ENCODE measurements around the gene TRIM23.
"Not testable (repeated sequence)": the region's sequence is repeated elsewhere in the genome, so short reads cannot be mapped to it uniquely, and the experiment has no call there.

TRIM23 gene

GRCh38 chr5:65624571-65625555 lies 730 bp upstream of the TRIM23 start, which contains the start of the genes SHLD3 and TRAPPC13 (continued):
- TF ChIP-seq TSHZ2 (CRISPR knock-in tag; IDR thresholded peaks at IDR 0.05) (no peak), ZNF8 (CRISPR knock-in tag; IDR thresholded peaks at IDR 0.05) (no peak), SNAI2 (CRISPR knock-in tag; IDR thresholded peaks at IDR 0.05) (no peak), PPARA (CRISPR knock-in tag; IDR thresholded peaks at IDR 0.05; ENCODE audit: borderline replicate concordance) (no peak), CSDC2 (CRISPR knock-in tag; IDR thresholded peaks at IDR 0.05) (no peak), OSR1 (CRISPR knock-in tag; IDR thresholded peaks at IDR 0.05) (no peak), GLIS3 (CRISPR knock-in tag; IDR thresholded peaks at IDR 0.05) (no peak)

GRCh38 chr5:65623482-65623881 lies 651 bp downstream of the TRIM23 start:
- no peak; the same call in 2 of the 3 replicates for ATAC-seq
- no peak for TF ChIP-seq TSHZ2 (CRISPR knock-in tag; IDR thresholded peaks at IDR 0.05)
- TF ChIP-seq ZFP3 (CRISPR knock-in tag; IDR thresholded peaks at IDR 0.05): no peak

GRCh38 chr5:65621961-65622360 lies 2.2 kb downstream of the TRIM23 start:
- ATAC-seq: not testable (repeated sequence)

GRCh38 chr5:65620021-65620420 lies 4.1 kb downstream of the TRIM23 start:
- ATAC-seq: no peak
- no peak for TF ChIP-seq CREB5 (CRISPR knock-in tag; IDR thresholded peaks at IDR 0.05; ENCODE audit: low read depth)
- no peak for TF ChIP-seq ESRRG (CRISPR knock-in tag; IDR thresholded peaks at IDR 0.05)
- no peak for TF ChIP-seq RARB (CRISPR knock-in tag; IDR thresholded peaks at IDR 0.05)
- no peak for TF ChIP-seq ARNTL (CRISPR knock-in tag; IDR thresholded peaks at IDR 0.05; ENCODE audit: borderline replicate concordance, low read depth)
- TF ChIP-seq SNAI2 (CRISPR knock-in tag; IDR thresholded peaks at IDR 0.05): no peak
- TF ChIP-seq ZFP30 (CRISPR knock-in tag; IDR thresholded peaks at IDR 0.05): no peak
- TF ChIP-seq OSR1 (CRISPR knock-in tag; IDR thresholded peaks at IDR 0.05): no peak
- TF ChIP-seq TCF4 (CRISPR knock-in tag; IDR thresholded peaks at IDR 0.05; ENCODE audit: borderline replicate concordance): no peak
- TF ChIP-seq ZNF8 (CRISPR knock-in tag; IDR thresholded peaks at IDR 0.05): no peak
- no peak for TF ChIP-seq TSHZ2 (CRISPR knock-in tag; IDR thresholded peaks at IDR 0.05)
- TF ChIP-seq POU6F1 (CRISPR knock-in tag; IDR thresholded peaks at IDR 0.05; ENCODE audit: borderline replicate concordance, low read depth): no peak
- no peak for TF ChIP-seq PPARA (CRISPR knock-in tag; IDR thresholded peaks at IDR 0.05; ENCODE audit: borderline replicate concordance)
- TF ChIP-seq ZFP3 (CRISPR knock-in tag; IDR thresholded peaks at IDR 0.05): no peak
